Globus pallidus (tissue), 1 donor: ENCODE measurements around the gene GRIN3B.

ENCODE experiments used
- DNase-seq: peaks from one replicate; pipeline ENCODE4 v3.0.0-alpha.2; 2015; ENCODE audit warnings: low spot score

Gene GRIN3B

GRCh38 chr19:1007399-1008251 lies 7.4 kb downstream of the GRIN3B start:
- no peak for DNase-seq

- DNase-seq: no peak
Measured at GRCh38 chr19:1008268-1009040, 8.2 kb downstream of the GRIN3B start.

- DNase-seq: no peak
Measured at GRCh38 chr19:1009041-1009980, 9.1 kb downstream of the GRIN3B start.

GRCh38 chr19:1009981-1010538 lies 9.8 kb downstream of the GRIN3B start:
- DNase-seq: no peak

GRCh38 chr19:1010586-1011510 lies 10.6 kb downstream of the GRIN3B start:
- DNase-seq: no peak

- DNase-seq: no peak
Measured at GRCh38 chr19:1011831-1012333, 11.7 kb downstream of the GRIN3B start.

- DNase-seq: no peak
Measured at GRCh38 chr19:1012334-1012733, 12.1 kb downstream of the GRIN3B start.

- no peak for DNase-seq
Measured at GRCh38 chr19:1013218-1013617, 13.0 kb downstream of the GRIN3B start.

- no peak for DNase-seq
Measured at GRCh38 chr19:1014161-1015060, 14.2 kb downstream of the GRIN3B start.

- DNase-seq: no peak
Measured at GRCh38 chr19:1015061-1015781, 15.0 kb downstream of the GRIN3B start.

- no peak for DNase-seq
Measured at GRCh38 chr19:1015782-1016646, 15.8 kb downstream of the GRIN3B start.

- DNase-seq: no peak
Measured at GRCh38 chr19:1016647-1017114, 16.5 kb downstream of the GRIN3B start.

- no peak for DNase-seq
Measured at GRCh38 chr19:1017115-1017905, 17.1 kb downstream of the GRIN3B start.

- no peak for DNase-seq
Measured at GRCh38 chr19:1017906-1018305, 17.7 kb downstream of the GRIN3B start.

GRCh38 chr19:1018393-1018792 lies 18.2 kb downstream of the GRIN3B start:
- no peak for DNase-seq

- no peak for DNase-seq
Measured at GRCh38 chr19:1018932-1019615, 18.9 kb downstream of the GRIN3B start.
